ENCODE results near the gene PRKD1. TPM values are rescaled to one million over a fixed set of nuclear protein-coding genes. Genes with fewer than 3 reads are reported as not detected.

PRKD1 gene
- total RNA-seq, 4 donors from 2014 or later = 1.2 to 6.7 (median 2.3) TPM

GRCh38 chr14:29817767-29818405, 109.8 kb downstream of the PRKD1 start:
- no peak for DNase-seq (ENCODE audit: low spot score in 2 of 2)
- H3K4me3 ChIP-seq (ENCODE audit: low read depth, poor library complexity, severe bottlenecking) = no peak overlapping the region
- intact Hi-C loops (cut with DNase I; ENCODE audit: low total_unique reads) = no loop called here

GRCh38 chr14:29815016-29815674, 112.5 kb downstream of the PRKD1 start:
- 48% methylated on average over 4 of the region's 4 CpGs for WGBS, 2 donors
- DNase-seq (ENCODE audit: low spot score in 2 of 2) = no peak
- intact Hi-C loops (cut with DNase I; ENCODE audit: low total_unique reads) = no loop called here
- TF ChIP-seq CTCF (IDR thresholded peaks at IDR 0.05) = no peak
- no peak overlapping the region for H3K4me3 ChIP-seq (ENCODE audit: low read depth, poor library complexity, severe bottlenecking)

More at GRCh38 chr14:29817767-29818405, 109.8 kb downstream of the PRKD1 start:
- TF ChIP-seq CTCF (IDR thresholded peaks at IDR 0.05) (no peak), POLR2A (IDR thresholded peaks at IDR 0.05) (no peak)

GRCh38 chr14:29814156-29815015, 113.3 kb downstream of the PRKD1 start:
- intact Hi-C loops (cut with DNase I; ENCODE audit: low total_unique reads) = no loop called here
- DNase-seq (ENCODE audit: low spot score in 2 of 2) = no peak
- TF ChIP-seq POLR2A (IDR thresholded peaks at IDR 0.05) = no peak
- no peak for TF ChIP-seq CTCF (IDR thresholded peaks at IDR 0.05)
- no peak overlapping the region for H3K4me3 ChIP-seq (ENCODE audit: low read depth, poor library complexity, severe bottlenecking)
- WGBS, 2 donors = 49 to 52% methylated on average over 6 of the region's 6 CpGs

GRCh38 chr14:29810682-29811081, 117.0 kb downstream of the PRKD1 start:
- intact Hi-C loops (cut with DNase I; ENCODE audit: low total_unique reads) = no loop called here
- DNase-seq (ENCODE audit: low spot score in 2 of 2) = no peak
- TF ChIP-seq POLR2A (IDR thresholded peaks at IDR 0.05) (no peak), CTCF (IDR thresholded peaks at IDR 0.05) (no peak)
- no peak overlapping the region for H3K4me3 ChIP-seq (ENCODE audit: low read depth, poor library complexity, severe bottlenecking)

- 87% methylated on average over 3 of the region's 3 CpGs for WGBS, 2 donors
- no peak for DNase-seq (ENCODE audit: low spot score in 2 of 2)
- no peak overlapping the region for H3K4me3 ChIP-seq (ENCODE audit: low read depth, poor library complexity, severe bottlenecking)
- TF ChIP-seq POLR2A (IDR thresholded peaks at IDR 0.05) (no peak), CTCF (IDR thresholded peaks at IDR 0.05) (no peak)
- intact Hi-C loops (cut with DNase I; ENCODE audit: low total_unique reads) = no loop called here
Observed at GRCh38 chr14:29810064-29810463, 117.6 kb downstream of the PRKD1 start.
